ENCODE data around the gene CAMK2N1. TPM values are rescaled to one million over a fixed set of nuclear protein-coding genes. Genes with fewer than 3 reads are reported as not detected.

Gene CAMK2N1
- total RNA-seq, 2 experiments from 2014 or later = 2.2 to 2.5 TPM

DNA sequence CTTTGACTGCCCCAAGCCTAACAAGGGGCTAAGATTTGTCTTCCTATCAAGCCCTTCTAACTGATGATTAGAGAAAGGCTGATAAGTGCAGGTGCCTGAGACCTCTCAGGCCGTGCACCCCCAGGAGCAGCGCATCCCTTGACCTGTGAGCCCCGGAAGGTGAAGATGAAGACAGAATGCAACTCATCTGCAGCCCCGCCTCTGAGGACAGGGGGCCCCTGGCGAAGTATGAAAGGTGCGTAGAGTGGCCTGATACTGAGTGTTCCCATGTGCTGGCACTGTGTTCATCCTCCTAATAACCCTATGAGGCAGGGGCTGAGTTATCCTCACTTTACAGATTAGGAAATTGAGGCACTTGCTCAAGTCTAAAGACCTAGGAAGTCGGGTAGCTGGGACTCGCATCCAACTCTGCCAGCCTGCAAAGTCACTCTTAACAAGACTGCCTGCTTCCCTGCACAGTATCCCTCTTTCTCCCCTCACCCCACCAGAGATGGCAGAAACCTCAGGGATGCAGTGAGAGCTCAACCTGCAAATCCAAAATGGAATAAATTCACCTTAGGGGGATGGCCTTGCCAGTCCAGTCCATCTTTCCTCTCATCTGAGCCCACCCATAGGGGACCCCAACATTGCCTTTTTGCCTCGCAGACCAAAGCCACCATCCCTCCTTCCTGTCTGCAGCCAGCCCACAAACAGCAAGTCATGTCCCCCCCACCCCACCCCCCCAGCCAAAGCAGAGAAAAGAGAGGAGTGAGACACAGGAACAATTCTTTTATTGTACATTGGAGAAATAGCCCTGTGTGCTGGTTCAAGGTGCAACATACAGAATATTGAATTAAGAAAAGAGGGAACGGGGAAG, 4.1 kb downstream of the CAMK2N1 start:
- POLR2A ChIA-PET = no interaction called here
- CTCF ChIA-PET = interaction anchor here (0.6 kb wide), 1 partner anchor 52 kb away, joined by 3 read pairs; no protein-coding TSS in a partner anchor

DNA sequence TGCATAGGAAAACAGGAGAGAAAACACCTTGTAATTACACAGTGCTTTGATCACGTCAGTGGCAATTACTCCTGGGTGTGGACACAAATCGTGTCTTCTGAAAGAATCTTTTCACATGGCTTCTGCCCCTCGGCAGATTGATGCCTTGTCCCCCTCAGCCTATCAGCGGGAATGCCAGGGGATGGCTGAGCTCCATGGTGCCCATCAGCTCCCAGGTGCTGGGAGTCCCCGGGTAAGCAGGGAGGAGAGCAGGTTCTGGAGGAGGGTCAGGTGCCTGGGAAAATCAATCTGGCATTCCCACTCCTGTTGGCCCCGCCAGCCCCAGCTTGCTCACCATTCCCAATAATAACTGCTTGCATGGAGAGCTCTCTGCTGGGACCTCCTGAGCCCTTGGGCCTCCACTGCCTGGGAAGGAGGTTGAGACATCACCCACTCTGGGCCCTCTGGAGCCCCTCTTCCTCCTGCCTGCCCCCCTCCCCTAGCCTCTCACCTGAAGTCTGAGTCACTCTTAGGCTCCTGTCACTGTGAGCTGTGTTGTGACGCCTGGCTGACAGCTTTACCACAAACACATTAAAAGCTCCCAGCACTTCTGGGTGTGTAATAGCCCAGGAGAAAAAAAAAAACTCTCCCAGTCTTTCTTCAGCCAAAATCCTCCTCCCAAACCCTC, 4.9 kb downstream of the CAMK2N1 start:
- POLR2A ChIA-PET = no interaction called here
- CTCF ChIA-PET = no interaction called here

DNA sequence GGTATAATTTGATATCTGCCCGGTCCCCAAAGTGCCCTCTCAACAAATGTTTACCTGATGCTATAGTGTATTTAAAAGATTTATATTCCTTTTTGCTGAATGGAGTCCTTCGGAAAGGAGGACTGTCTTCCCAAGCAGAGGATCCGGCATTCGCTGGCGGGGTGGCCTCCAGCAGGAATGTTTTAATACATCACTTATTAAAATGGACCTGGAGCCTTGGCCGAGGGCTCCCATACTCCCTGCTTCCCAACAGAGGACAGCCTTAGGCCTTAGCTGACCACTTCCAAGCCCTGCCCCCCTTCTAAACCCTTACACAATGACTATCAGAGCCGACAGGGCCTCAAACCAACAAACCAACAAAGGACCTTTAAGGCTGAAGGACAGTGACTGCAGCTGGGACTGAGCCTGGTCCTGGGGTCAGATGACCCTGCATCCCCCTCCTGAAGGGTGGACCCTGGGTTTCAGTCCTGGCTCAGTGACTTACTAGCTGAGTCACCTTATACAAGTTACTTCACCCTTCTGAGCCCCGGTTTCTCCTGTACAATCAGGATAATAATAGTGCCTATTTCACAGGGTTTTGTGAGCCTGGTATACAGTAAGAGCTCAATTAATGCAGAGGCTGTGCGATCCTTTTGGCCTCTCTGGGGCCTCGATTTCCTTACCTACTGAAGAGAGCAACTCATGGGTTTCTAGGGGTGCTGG, 5.6 kb downstream of the CAMK2N1 start:
- CTCF ChIA-PET = no interaction called here

DNA sequence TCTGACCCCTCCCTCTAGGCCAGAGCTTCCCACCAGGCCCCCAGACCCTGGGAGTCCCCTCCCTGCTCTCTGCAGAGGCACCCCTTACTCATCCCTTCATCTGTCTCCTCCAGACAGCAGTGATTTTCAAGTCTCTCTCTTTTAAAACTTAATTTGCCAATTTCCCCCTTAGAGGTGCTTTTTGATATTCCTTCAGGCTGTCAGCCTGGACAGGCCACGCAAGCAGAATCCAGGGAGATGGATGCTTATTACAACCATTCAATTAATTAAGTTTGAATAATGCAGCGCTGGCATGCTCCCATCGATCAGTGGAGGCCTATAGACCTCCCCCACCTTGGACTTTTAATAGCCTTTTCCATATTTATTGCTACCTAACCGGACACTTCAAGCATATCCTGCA, 6.2 kb downstream of the CAMK2N1 start:
- CTCF ChIA-PET = no interaction called here
- POLR2A ChIA-PET = no interaction called here

More for the DNA sequence above, 5.6 kb downstream of the CAMK2N1 start:
- POLR2A ChIA-PET = no interaction called here

DNA sequence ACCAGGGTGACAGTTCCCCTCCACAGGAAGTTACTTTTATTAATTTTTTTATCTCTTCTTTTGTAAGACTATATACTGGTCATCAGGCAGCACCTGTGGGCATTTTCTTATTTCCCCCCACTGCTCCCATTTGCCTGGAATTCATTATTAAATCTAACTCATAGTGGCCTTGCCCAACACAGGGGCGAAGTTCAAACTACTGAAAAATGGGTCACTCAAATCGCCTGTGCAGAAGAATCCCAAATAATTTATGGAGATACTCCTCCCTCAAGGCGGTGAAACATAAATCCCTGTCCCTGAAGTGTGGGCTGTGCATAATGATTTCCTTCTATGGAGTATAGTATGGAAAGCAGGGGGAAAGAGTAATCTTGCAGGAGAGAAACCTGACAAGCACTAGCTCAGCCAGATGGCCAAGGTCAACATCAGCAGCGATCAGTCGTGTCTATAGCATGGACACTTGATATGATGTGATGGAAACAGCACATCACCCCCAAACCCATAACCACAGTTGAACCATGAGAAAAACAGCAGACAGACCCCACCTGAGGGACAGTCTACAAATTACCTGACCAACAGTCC, 7.9 kb downstream of the CAMK2N1 start:
- ChIA-PET POLR2A (no interaction called here), CTCF (interaction anchor here (0.7 kb wide), 1 partner anchor 266 kb away, joined by 4 read pairs; no protein-coding TSS in a partner anchor)

DNA sequence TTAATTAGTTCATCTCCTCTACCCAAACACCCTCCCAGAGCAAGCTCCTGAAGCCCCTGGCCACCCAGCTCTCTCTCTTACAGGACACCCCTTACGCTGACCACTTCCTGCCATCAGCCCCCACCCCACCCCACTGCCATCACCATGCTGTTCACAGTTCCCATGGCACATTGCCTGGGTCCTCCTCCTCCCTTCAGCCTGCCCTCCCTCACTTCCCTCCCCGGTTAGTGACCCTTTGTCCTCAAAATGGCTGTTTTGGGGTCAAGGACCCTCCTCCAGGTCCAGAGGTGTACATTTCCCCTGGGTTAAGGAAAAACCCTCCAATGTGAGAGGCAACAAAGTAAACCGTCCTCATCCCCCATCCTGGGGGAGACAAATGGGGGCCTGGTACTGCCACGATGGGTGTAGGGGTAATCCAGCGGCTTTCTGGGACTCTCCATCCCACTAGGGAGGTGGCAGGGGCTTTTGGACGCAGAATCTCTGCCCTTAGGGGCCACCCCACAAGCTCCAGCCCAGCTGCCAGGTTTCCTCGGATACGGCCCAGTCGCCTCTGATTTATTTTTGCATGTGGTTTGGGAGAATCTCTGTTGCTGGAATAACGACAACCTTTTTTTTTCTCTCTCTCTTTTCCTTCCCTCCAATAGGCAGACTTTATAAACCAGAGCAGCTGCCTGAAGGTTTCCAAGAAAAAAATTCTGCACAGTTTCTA, 8.5 kb downstream of the CAMK2N1 start:
- ChIA-PET POLR2A (no interaction called here), CTCF (no interaction called here)

DNA sequence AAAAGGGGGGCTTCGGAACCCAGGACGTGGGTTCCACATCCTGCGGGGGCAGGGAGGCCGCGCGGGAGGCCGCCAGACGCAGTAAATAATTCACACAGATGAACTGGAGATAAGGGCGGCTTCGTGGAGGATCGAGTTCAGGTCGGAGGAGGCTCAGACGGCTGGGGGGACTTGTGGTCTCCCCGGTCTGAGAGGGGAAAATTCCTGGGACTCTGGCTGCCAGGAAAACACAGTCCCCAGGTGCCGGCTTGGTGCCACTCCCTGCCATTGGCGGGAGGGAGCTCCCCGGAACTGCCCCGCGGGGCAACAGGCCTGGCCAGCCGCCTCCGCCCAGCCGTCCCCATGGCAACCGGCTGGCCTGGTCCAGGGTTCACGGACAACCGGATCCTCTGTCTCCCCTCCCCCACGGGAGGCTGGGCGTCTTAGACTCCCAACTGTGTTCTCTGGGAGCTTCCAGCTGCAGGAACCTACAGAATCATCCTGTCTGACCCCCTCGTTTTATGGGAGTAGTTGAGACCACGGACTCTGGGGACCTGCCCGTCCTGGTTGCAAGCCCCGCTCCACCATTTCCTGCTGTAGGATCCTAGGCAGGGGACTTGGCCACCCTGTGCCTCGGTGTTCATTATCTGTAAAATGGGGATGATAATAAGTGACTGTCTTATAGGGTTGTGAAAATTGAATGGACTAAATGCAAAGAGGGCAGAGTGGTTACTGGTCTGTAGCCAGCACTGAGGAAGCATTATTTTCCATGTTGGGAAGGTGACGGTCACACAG, 9.6 kb downstream of the CAMK2N1 start:
- POLR2A ChIA-PET = no interaction called here
- CTCF ChIA-PET = interaction anchor here (0.7 kb wide), 1 partner anchor 47 kb away, joined by 3 read pairs; no protein-coding TSS in a partner anchor

DNA sequence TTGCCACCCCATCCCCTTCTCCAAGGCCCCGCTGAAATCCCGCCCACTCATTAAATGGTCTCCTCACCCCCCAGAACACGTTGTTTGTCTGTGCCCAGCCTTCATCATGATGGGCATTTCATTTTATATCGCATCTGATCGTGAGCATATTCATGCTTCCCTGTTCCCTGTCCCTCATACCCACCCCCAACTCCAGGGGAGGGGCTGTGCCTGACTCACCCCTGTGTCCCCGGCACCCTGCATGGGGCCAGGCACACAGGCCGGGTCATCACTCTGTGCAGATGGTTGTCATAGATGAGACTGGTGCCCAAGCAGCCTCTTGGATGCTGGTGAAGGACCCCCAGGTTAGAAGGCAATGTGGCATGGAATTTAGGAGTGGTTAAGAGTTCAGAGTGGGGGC, 11.0 kb downstream of the CAMK2N1 start:
- ChIA-PET CTCF (no interaction called here), POLR2A (no interaction called here)

DNA sequence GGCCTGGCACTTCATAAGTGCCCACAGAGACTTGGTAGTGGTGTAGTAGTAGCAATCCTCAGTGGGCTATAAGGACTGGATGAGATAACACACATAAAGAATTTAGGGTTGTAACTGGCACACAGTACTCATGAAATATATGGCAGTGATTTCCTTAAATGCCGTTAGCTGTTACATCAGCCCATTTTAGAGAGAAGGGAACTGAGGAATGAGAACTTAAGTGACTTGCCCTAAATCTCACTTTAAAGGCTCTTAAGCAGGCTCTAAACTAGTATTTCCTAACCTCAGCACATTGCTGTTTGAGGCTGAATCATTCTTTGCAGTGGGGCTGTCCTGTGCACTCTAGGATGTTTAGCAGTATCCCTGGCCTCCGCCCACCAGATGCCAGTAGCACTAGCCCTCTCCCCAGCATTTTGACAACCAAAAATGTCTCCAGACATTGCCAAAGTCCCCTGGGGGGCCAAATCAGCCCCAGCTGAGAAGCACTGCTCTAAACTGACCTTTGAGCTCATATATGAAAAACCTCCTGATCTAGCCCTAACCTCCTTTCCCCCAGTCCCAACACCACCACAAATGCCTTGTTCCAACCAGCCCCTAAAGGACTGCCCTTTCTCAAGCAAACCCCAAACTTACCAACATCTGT, 11.6 kb downstream of the CAMK2N1 start:
- ChIA-PET CTCF (interaction anchor here (1.3 kb wide), 1 partner anchor 19 kb away, joined by 3 read pairs; no protein-coding TSS in a partner anchor), POLR2A (no interaction called here)

DNA sequence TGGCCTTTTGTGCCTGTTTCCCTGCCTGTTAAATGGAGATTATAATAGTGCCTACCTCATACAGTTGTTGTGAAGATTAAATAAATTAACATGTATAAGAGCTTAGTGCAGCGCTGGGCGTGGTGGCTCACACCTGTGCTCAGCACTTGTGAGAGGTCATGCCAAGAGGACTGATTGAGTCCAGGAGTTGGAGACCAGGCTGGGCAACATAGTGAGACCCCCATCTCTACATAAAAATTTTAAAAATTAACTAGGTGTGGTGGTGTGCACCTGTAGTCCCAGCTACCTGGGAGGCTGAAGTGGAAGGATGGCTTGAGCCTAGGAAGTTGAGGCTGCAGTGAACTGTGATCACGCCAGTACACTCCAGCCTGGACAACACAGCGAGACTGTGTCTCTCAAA, 12.1 kb downstream of the CAMK2N1 start:
- ChIA-PET CTCF (interaction anchor here (1.3 kb wide), 1 partner anchor 20 kb away, joined by 3 read pairs; no protein-coding TSS in a partner anchor), POLR2A (no interaction called here)

DNA sequence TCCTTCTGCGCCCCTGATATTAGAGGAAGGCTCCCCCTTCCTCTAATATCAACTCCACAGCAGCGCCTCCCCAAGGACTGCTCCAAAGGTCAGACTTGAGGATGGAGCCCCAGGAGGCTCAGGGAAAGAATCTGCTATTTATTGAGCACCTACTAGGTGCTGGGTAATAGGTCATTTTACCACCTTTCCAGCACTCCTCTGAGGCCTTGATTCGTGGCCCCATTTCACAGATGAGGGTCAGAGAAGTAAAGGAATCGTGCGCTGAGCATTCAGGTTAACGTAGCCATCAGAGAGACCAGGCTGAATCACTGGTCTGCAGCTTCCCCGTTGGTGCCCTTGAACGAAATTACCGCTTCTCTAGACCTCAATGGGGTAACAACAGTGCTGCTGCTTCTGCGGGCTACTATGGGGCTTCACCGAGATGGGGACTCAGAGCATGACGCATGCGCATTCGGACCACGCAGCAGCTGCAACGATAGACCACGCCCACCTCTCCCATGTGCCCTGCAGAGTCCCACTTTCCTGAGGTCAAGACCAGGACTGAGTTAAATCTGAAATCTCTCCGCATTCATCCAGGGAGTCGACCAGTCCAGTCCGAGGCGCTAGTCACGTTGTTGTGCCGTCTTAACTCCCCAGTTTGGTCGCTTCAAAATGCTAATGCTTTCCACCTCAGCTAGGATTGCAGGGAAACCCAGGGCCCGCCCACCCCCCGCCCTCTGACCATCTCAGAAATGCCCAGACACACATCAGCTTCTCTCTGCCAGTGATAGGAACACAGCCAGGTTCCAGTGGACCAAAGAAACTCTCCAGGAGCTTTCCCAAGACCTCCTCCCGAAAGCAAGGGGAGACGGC, 12.9 kb downstream of the CAMK2N1 start:
- ChIA-PET POLR2A (no interaction called here), CTCF (interaction anchor here (0.5 to 1.3 kb wide), 2 partner anchors 21 to 42 kb away, joined by 3 read pairs; no protein-coding TSS in a partner anchor)

DNA sequence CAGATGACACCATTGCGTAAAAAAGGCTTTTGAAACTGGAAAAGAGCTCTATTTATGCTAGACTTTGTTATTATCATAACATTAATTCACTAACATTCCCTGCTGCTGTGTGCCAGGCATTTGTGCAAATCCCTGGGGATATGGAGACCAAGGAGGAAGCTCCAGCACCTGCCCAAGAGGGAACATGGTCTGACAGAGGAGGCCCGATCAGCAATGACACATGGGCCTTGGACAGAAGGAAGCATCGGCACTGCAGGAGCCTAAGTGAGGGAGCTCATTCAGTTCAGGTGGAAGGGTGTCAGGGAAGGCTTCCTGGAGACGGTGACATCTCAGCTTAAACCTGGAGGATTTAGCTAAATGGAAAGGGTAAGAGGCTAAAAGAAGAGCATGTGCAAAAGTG, 13.9 kb downstream of the CAMK2N1 start:
- ChIA-PET POLR2A (no interaction called here), CTCF (no interaction called here)

DNA sequence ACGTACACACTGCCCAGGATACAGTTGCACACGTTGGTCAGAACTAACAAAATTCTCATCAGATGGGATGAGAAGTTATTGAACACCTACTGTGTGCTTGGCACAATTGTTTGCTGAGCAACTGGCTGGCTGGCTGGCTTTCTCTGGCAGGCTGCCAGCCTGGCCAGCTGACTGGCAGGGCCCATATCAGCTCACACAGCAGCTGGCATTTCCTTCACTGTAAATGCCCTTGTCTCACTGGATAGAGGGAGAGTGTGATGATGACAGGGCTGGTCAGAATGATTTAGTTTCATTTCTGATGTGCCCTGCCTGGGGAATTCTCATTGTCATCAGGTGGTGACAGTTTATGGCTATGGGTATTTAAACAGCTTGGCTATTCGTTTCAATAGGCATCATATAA, 15.8 kb downstream of the CAMK2N1 start:
- POLR2A ChIA-PET = no interaction called here
- CTCF ChIA-PET = interaction anchor here (1.6 kb wide), 1 partner anchor 257 kb away, joined by 3 read pairs; no protein-coding TSS in a partner anchor

DNA sequence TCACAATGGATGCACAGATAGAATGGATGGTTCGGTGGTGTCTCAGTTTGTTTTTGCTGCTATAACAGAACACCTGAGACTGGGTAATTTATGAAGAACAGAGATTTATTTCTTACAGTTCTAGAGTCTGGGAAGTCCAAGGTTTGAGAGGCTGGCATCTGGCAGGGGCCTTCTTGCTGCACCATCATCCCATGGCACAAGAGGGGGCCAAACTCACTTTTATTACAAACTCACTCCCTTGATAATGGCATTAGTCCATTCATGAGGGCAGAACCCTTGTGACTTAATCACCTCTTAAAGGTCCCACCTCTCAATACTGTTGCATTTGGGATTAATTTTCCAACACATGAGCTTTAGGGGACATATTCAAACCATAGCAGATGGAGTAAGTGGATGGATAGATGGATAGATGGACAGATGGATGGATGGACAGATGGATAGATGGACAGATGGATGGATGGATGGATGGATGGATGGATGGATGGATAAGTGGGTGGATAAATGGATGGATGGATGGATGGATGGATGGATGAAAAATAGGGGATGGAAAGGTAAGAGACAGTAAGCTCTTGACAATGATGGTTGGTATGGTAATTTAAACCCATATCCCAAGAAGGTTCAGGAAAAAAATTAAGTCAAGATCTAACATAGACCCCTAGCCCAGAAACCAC, 16.5 kb downstream of the CAMK2N1 start:
- ChIA-PET CTCF (interaction anchor here (1.6 kb wide), 1 partner anchor 256 kb away, joined by 3 read pairs; no protein-coding TSS in a partner anchor), POLR2A (no interaction called here)

DNA sequence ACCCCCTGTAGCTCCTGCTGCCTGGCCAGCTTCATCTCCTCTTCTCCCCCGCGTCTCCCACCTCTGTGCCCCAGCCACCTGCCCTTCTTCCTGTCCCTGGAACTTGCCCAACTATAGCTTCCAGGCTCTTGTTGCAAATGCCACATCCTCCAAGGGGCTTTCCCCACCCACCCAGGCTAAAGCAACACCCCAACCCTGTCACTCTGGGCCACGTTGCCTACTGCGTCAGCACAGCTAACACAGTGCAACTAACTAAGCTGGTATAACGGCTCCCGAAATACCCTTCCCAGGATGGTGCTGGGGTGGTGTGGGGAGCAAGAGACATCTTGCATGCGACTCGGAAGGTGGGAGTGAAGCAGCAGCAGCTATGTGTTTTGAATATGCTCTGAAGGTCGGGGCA, 19.7 kb downstream of the CAMK2N1 start:
- ChIA-PET POLR2A (no interaction called here), CTCF (no interaction called here)

DNA sequence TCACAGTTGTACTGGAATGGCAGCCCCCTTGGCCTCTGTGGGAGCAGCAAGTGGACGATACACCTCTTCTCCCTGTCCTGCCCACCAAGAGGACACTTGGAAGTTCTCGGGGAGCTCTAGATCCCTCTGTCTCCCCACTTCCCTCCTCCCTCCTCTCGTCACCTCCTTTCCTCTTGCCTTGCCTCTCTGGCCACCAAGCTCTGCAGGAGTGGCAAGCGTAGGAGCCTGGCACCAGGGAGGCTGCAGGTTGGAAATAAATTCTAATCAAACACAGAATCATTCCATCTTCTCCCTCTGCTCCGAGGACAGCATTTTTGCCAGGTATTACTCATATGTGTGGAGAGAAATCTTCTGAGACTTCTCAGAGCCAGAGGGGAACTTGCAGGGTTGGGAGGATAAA, 20.8 kb downstream of the CAMK2N1 start:
- POLR2A ChIA-PET = no interaction called here
- CTCF ChIA-PET = no interaction called here

DNA sequence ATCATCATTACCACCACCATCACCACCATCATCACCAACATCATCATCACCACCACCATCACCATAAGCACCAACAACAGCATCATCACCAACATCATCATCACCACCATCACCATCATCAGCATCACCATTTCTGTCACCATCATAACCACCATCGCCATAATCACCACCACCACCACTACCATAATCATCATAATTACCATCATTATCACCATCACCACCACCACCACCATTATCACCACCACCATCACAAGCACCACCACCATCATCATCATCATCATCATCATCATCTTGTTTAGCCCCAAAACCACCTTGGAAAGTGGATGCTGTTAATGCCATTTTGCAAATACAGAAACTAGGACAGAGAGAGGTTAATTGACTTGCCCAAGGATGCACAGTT, 22.5 kb downstream of the CAMK2N1 start:
- CTCF ChIA-PET = no interaction called here
- POLR2A ChIA-PET = no interaction called here

Measured in activated CD8-positive, alpha-beta memory T cell treated with anti-CD3 and anti-CD28 coated beads for 36 hours (primary cell).